ENCODE data around the gene LRMDA. TPM values are rescaled to one million over a fixed set of nuclear protein-coding genes. Genes with fewer than 3 reads are reported as not detected.

LRMDA gene
- total RNA-seq, 6 donors from 2014 or later: 12.8 to 185 (median 18.1) TPM

- ATAC-seq (ENCODE audit: low FRiP score in 2 of 2) (no peak), DNase-seq (no peak)
- Histone ChIP-seq H3K4me3 (no peak overlapping the region), H3K27ac (peak overlapping the region; percentile 2 to 59 (median 36)), H3K27me3 (no peaks in the 10 kb centered on the region), H3K4me1 (peaks cover 17 to 32% (median 23%) of the 10 kb centered on the region in 4 donors), H3K36me3 (no peaks in the 10 kb centered on the region), H3K9me3 (no peaks in the 10 kb centered on the region)
- 83% methylated on average over 3 of the region's 3 CpGs for WGBS, 2 donors
- TF ChIP-seq EP300 (IDR thresholded peaks at IDR 0.05) (no peak), POLR2AphosphoS5 (IDR thresholded peaks at IDR 0.05) (no peak), CTCF (IDR thresholded peaks at IDR 0.05) (no peak), POLR2A (IDR thresholded peaks at IDR 0.05) (no peak)
Measured at GRCh38 chr10:75611993-75612372, 180.6 kb downstream of the LRMDA start.

- ATAC-seq (ENCODE audit: low FRiP score in 2 of 2) (peak in 1 of 2 donors; percentile 81), DNase-seq (no peak)
- H3K4me3 ChIP-seq: no peak overlapping the region
- 20 to 23% methylated on average over 5 of the region's 5 CpGs for WGBS, 2 donors
- TF ChIP-seq POLR2AphosphoS5 (IDR thresholded peaks at IDR 0.05): peak in 1 of 2 donors; percentile 40
- TF ChIP-seq EP300 (IDR thresholded peaks at IDR 0.05): no peak
- H3K4me1 ChIP-seq: peaks cover 17 to 39% (median 26%) of the 10 kb centered on the region in 4 donors
- no peaks in the 10 kb centered on the region for H3K27me3 ChIP-seq
- H3K27ac ChIP-seq: peak overlapping the region; percentile 20 to 63 (median 60)
- H3K36me3 ChIP-seq: no peaks in the 10 kb centered on the region
- no peaks in the 10 kb centered on the region for H3K9me3 ChIP-seq
Measured at GRCh38 chr10:75612904-75613684, 181.7 kb downstream of the LRMDA start.

GRCh38 chr10:75613685-75614504, 182.5 kb downstream of the LRMDA start:
- Histone ChIP-seq H3K9me3 (no peaks in the 10 kb centered on the region), H3K4me1 (peaks cover 17 to 39% (median 26%) of the 10 kb centered on the region in 4 donors), H3K27ac (peak overlapping the region; percentile 5 to 63 (median 50)), H3K4me3 (no peak overlapping the region), H3K36me3 (no peaks in the 10 kb centered on the region), H3K27me3 (no peaks in the 10 kb centered on the region)
- 39 to 43% methylated on average over 10 of the region's 10 CpGs for WGBS, 2 donors
- DNase-seq (no peak), ATAC-seq (ENCODE audit: low FRiP score in 2 of 2) (no peak)
- TF ChIP-seq POLR2AphosphoS5 (IDR thresholded peaks at IDR 0.05) (no peak), CTCF (IDR thresholded peaks at IDR 0.05) (no peak), POLR2A (IDR thresholded peaks at IDR 0.05) (no peak), EP300 (IDR thresholded peaks at IDR 0.05) (no peak)

- H3K27me3 ChIP-seq: no peaks in the 10 kb centered on the region
- H3K4me3 ChIP-seq: no peak overlapping the region
- H3K9me3 ChIP-seq: no peaks in the 10 kb centered on the region
- H3K4me1 ChIP-seq: peaks cover 17 to 39% (median 26%) of the 10 kb centered on the region in 4 donors
- no peak overlapping the region for H3K27ac ChIP-seq
- DNase-seq (no peak), ATAC-seq (ENCODE audit: low FRiP score in 2 of 2) (no peak)
- H3K36me3 ChIP-seq: no peaks in the 10 kb centered on the region
- TF ChIP-seq POLR2AphosphoS5 (IDR thresholded peaks at IDR 0.05): no peak
- no peak for TF ChIP-seq EP300 (IDR thresholded peaks at IDR 0.05)
- no peak for TF ChIP-seq POLR2A (IDR thresholded peaks at IDR 0.05)
- no peak for TF ChIP-seq CTCF (IDR thresholded peaks at IDR 0.05)
- WGBS, 2 donors: 91 to 97% methylated on average over 3 of the region's 3 CpGs
Measured at GRCh38 chr10:75616076-75616475, 184.7 kb downstream of the LRMDA start.

DNA sequence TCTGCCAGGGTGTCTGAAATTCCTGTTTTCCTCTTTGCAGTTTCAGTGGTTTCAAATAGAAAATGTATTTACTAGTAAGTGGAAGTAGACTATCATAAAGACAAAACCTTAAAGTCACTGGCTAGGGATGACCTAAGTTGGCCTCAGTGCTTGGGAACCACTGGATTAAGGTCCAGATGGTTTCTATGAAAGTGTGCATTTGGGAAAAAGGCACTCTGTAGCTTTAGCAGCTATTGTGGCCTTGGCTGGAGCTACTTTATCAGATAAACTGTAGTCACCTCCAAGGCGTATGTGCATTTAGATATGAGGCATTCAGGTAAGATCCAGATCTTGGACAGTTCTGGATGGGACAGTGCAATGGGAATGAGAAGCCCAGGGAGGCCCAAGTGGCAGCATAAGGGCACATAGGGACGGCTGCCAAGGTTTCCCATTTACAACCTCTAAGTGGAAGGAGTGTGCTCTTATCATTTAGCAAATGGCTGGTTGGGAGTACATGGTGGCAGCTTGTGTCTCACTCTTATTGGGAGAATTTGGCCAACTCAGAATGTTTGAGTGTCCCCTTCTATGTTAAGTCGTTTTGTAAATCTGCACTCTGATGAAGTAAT, 185.6 kb downstream of the LRMDA start:
- Histone ChIP-seq H3K9me3 (no peaks in the 10 kb centered on the region), H3K4me3 (no peak overlapping the region), H3K4me1 (peaks cover 17 to 31% (median 26%) of the 10 kb centered on the region in 4 donors), H3K27me3 (no peaks in the 10 kb centered on the region), H3K36me3 (no peaks in the 10 kb centered on the region), H3K27ac (peak overlapping the region in 1 of 4 donors; percentile 50)
- DNase-seq: peak in 1 of 2 donors; percentile 44
- peak in 1 of 2 donors; percentile 49 for ATAC-seq (ENCODE audit: low FRiP score in 2 of 2)
- WGBS, 2 donors: 72 to 87% methylated on average over 3 of the region's 3 CpGs
- TF ChIP-seq POLR2A (IDR thresholded peaks at IDR 0.05) (no peak), POLR2AphosphoS5 (IDR thresholded peaks at IDR 0.05) (no peak), EP300 (IDR thresholded peaks at IDR 0.05) (no peak), CTCF (IDR thresholded peaks at IDR 0.05) (no peak)
